GM12878 (cell line): Measurements from ENCODE around the gene CCDC71. TPM values are rescaled to one million over a fixed set of nuclear protein-coding genes. Genes with fewer than 3 reads are reported as not detected.

Experiments used
- ATAC-seq: fragments of 200-7000 bp; cut with Tn5 transposase; 3 replicates; pipeline ENCODE4 v1.9.1; 2020; ENCODE audit warnings: mild to moderate bottlenecking, moderate library complexity
- BruUV-seq: library from RNA; stranded (reverse); fragments of 400-500 nt; replicated peaks from 2 replicates; lab custom pipeline; 2021; lab: Mats Ljungman, UMichigan
- CTCF ChIA-PET: fragments of 300-600 bp; sonication (Branson Sonifier 250); formaldehyde crosslinking; extraction: SDS; loops from one replicate; lab custom pipeline; 2021; ENCODE audit warnings: inconsistent platforms; lab: Yijun Ruan, JAX
- POLR2A ChIA-PET: fragments of 350-600 bp; formaldehyde crosslinking; extraction: SDS; loops from one replicate; lab custom pipeline; 2021; ENCODE audit warnings: inconsistent platforms; lab: Charles Lee
- RAD21 ChIA-PET: fragments of 300-600 bp; sonication (Branson Sonifier 250); formaldehyde crosslinking; loops from one replicate; lab custom pipeline; 2023; ENCODE audit warnings: antibody characterized with exemption; ENCODE audit not compliant: unreplicated experiment; lab: Charles Lee
- SMC1A ChIA-PET: fragments of 300-600 bp; sonication (Branson Sonifier 250); formaldehyde crosslinking; loops from one replicate; lab custom pipeline; 2023; ENCODE audit not compliant: unreplicated experiment, uncharacterized antibody; lab: Charles Lee
- DNase-seq: peaks from one replicate; pipeline ENCODE4 v3.0.0-alpha.2; 2011; ENCODE audit warnings: low read depth, low spot score
- FAIRE-seq: peaks from 3 replicates; lab custom pipeline; 2011; peaks lifted over from hg19 to GRCh38; lab: Jason Lieb, UNC
- H2AFZ ChIP-seq: 2 replicates; pipeline ENCODE4 v1.6.0; 2011; ENCODE audit warnings: low read depth, low read length, control low read depth; ENCODE audit not compliant: control insufficient read depth
- H3K27ac ChIP-seq: 2 replicates; pipeline ENCODE4 v1.5.1; 2011; ENCODE audit warnings: control low read depth; ENCODE audit not compliant: control insufficient read depth, insufficient read depth
- H3K27me3 ChIP-seq, 2 experiments: replicated peaks in 1 of 2; 2 replicates each; pipeline versions ENCODE4 v1.6.0 to v1.6.1; 2011; ENCODE audit warnings: low read length in 1 of 2; ENCODE audit not compliant: control insufficient read depth in 2 of 2, insufficient read depth in 2 of 2
- H3K36me3 ChIP-seq, 2 experiments: 2 replicates each; pipeline ENCODE4 v1.5.1; 2011; ENCODE audit warnings: low read length in 1 of 2; ENCODE audit not compliant: control insufficient read depth in 2 of 2, insufficient read depth in 2 of 2
- H3K4me1 ChIP-seq: 2 replicates; pipeline ENCODE4 v1.6.1; 2011; ENCODE audit warnings: mild to moderate bottlenecking, low read length, moderate library complexity, mixed read lengths; ENCODE audit not compliant: control insufficient read depth, insufficient read depth
- H3K4me2 ChIP-seq: 2 replicates; pipeline ENCODE4 v1.6.0; 2011; ENCODE audit warnings: control low read depth; ENCODE audit not compliant: control insufficient read depth, insufficient read depth
- H3K4me3 ChIP-seq: fragments of 200-600 bp; sonication (generic); 2 replicates; pipeline ENCODE4 v1.5.1; 2016
- H3K79me2 ChIP-seq: 2 replicates; pipeline ENCODE4 v1.6.0; 2011; ENCODE audit warnings: low read length; ENCODE audit not compliant: control insufficient read depth, insufficient read depth
- H3K9ac ChIP-seq: 2 replicates; pipeline ENCODE4 v1.8.0; 2011; ENCODE audit warnings: low read length, control low read depth, mixed read lengths; ENCODE audit not compliant: control insufficient read depth, insufficient read depth
- H3K9me3 ChIP-seq: replicated peaks from 3 replicates; pipeline ENCODE4 v1.5.1; 2011; ENCODE audit warnings: mild to moderate bottlenecking, low read length; ENCODE audit not compliant: control insufficient read depth, insufficient read depth
- H4K20me1 ChIP-seq: 2 replicates; pipeline ENCODE4 v1.6.0; 2011; ENCODE audit not compliant: control insufficient read depth, insufficient read depth
- ASH2L ChIP-seq: fragments of 300-600, 200-600 bp; sonication (generic); IDR thresholded peaks from 2 replicates; pipeline ENCODE4 v1.6.1; 2017; ENCODE audit warnings: low read depth, mild to moderate bottlenecking, borderline replicate concordance
- CBFB ChIP-seq: IDR thresholded peaks from 2 replicates; pipeline ENCODE4 v1.6.1; 2016; ENCODE audit warnings: antibody characterized with exemption, low read depth
- CREB1 ChIP-seq: IDR thresholded peaks from 2 replicates; pipeline ENCODE4 v1.6.1; 2012; ENCODE audit warnings: low read depth, mild to moderate bottlenecking, inconsistent platforms
- EP300 ChIP-seq, 2 experiments: fragments of 150-350 bp in 1 of 2; IDR thresholded peaks; 2 replicates each; pipeline ENCODE4 v1.6.1; 2011 to 2012; ENCODE audit warnings: low read depth in 2 of 2, low read length in 2 of 2, borderline replicate concordance in 1 of 2, improper control_type of control experiment in 1 of 2, inconsistent platforms in 1 of 2; ENCODE audit not compliant: control insufficient read depth in 1 of 2
- FOS ChIP-seq: IDR thresholded peaks from 3 replicates; pipeline ENCODE4 v1.6.1; 2011; ENCODE audit warnings: borderline replicate concordance; ENCODE audit not compliant: insufficient read length; ENCODE audit errors: extremely low read depth
- FOXM1 ChIP-seq: IDR thresholded peaks from 2 replicates; pipeline ENCODE4 v1.6.1; 2012; ENCODE audit warnings: low read depth, mild to moderate bottlenecking, inconsistent platforms, low read length, moderate library complexity
- IKZF2 ChIP-seq, 2 experiments: fragments of 450-650 bp; IDR thresholded peaks; 2 replicates each; pipeline ENCODE4 v1.6.1; 2017; ENCODE audit warnings: mild to moderate bottlenecking in 2 of 2, moderate library complexity in 2 of 2
- JUND ChIP-seq: IDR thresholded peaks from 2 replicates; pipeline ENCODE4 v1.6.1; 2012; ENCODE audit warnings: low read depth, mild to moderate bottlenecking, low read length, improper control_type of control experiment, moderate library complexity
- MYB ChIP-seq: fragments of 150-350 bp; IDR thresholded peaks from 2 replicates; pipeline ENCODE4 v1.6.1; 2014; ENCODE audit warnings: mild to moderate bottlenecking, low read depth, low read length, borderline replicate concordance
- MYC ChIP-seq: IDR thresholded peaks from 2 replicates; pipeline ENCODE4 v1.6.1; 2011; ENCODE audit warnings: mild to moderate bottlenecking, low read length, moderate library complexity, inconsistent platforms; ENCODE audit not compliant: insufficient read depth, insufficient replicate concordance, insufficient read length, severe bottlenecking
- NFXL1 ChIP-seq: fragments of 450-650 bp; IDR thresholded peaks from 2 replicates; pipeline ENCODE4 v1.6.1; 2017; ENCODE audit warnings: antibody characterized with exemption, mild to moderate bottlenecking, borderline replicate concordance
- NFYB ChIP-seq: IDR thresholded peaks from 2 replicates; pipeline ENCODE4 v1.6.1; 2011; ENCODE audit warnings: low read depth, mild to moderate bottlenecking, low read length, improper control_type of control experiment, moderate library complexity; ENCODE audit not compliant: insufficient read depth
- PAX5 ChIP-seq: IDR thresholded peaks from 2 replicates; pipeline ENCODE4 v1.6.1; 2011; ENCODE audit warnings: low read depth, low read length, borderline replicate concordance
- POLR2AphosphoS5 ChIP-seq: IDR thresholded peaks from 2 replicates; pipeline ENCODE4 v1.6.1; 2011; ENCODE audit warnings: mild to moderate bottlenecking, low read length, inconsistent platforms
- RAD51 ChIP-seq: fragments of 450-650 bp; IDR thresholded peaks from 2 replicates; pipeline ENCODE4 v1.6.1; 2016; ENCODE audit warnings: moderate library complexity, mild to moderate bottlenecking, inconsistent platforms
- SMAD5 ChIP-seq: IDR thresholded peaks from 2 replicates; pipeline ENCODE4 v1.6.1; 2016; ENCODE audit warnings: antibody characterized with exemption, low read depth
- SPI1 ChIP-seq: IDR thresholded peaks from 2 replicates; pipeline ENCODE4 v1.6.1; 2011; ENCODE audit warnings: low read depth, mild to moderate bottlenecking, low read length, moderate library complexity, borderline replicate concordance; ENCODE audit not compliant: insufficient read depth
- SUZ12 ChIP-seq: fragments of 200-600 bp; sonication (generic); IDR thresholded peaks from one replicate; pipeline ENCODE4 v1.6.1; 2018; ENCODE audit warnings: antibody characterized with exemption, mild to moderate bottlenecking; ENCODE audit not compliant: unreplicated experiment
- TCF12 ChIP-seq: IDR thresholded peaks from 2 replicates; pipeline ENCODE4 v1.6.1; 2011; ENCODE audit warnings: low read depth, mild to moderate bottlenecking, low read length
- WGBS: methylation state at CpG from one replicate; pipeline ENCODE4 v1.1.6; 2016; ENCODE audit warnings: low lambda C conversion rate; ENCODE audit not compliant: insufficient replicate concordance, insufficient coverage; ENCODE audit errors: missing lambda C conversion rate; 5-methylcytosine and 5-hydroxymethylcytosine counted together
- in situ Hi-C: fragments of 300-500 bp; cut with MboI; formaldehyde crosslinking; loops from 9 replicates; pipeline ENCODE4 v1.14.3; 2018; ENCODE audit warnings: mixed read lengths
- intact Hi-C: fragments of 100-400 bp; cut with micrococcal nuclease; formaldehyde crosslinking; loops from one replicate; pipeline ENCODE4 v1.14.2; 2022; ENCODE audit not compliant: unreplicated experiment
- polyA plus RNA-seq, 11 experiments: library from polyadenylated mRNA; depleted of rRNA in 4 of 11; unstranded in 6 of 11; stranded (reverse) in 5 of 11; fragments of >200 nt; fragmentation: Nextera tagmentation in 4 of 11; fragmentation: Illumina TruSeq in 1 of 11; extraction: Ambion mirVana in 4 of 11; extraction: Trizol in 1 of 11; gene quantifications; 1 replicate in 1 of 11; 2 replicates in 10 of 11; pipeline versions ENCODE4 v1.2.1 to v1.2.3, GENCODE V29; 2011 to 2016; ENCODE audit warnings: inconsistent platforms in 2 of 11, missing spikeins in 2 of 11, low read depth in 1 of 11
- total RNA-seq, 4 experiments: library from RNA; depleted of rRNA in 3 of 4; stranded (reverse); fragments of >200 nt in 3 of 4; fragmentation: Illumina TruSeq in 1 of 4; extraction: Trizol in 1 of 4; gene quantifications; 2 replicates each; pipeline versions ENCODE4 v1.2.1 to v1.2.3, GENCODE V29; 2013 to 2021
- TF ChIP-seq, protein P1 (sequence below): fragments of 450-650 bp; IDR thresholded peaks from 2 replicates; pipeline ENCODE4 v1.6.1; 2016; ENCODE audit warnings: mild to moderate bottlenecking

The CCDC71 gene
- total and polyA plus RNA-seq, 10 of the 15 experiments (the other 5 are each of a cell fraction or from before 2014, with no cell fraction given) = 0.20 to 38.0 (median 16.1) TPM

DNA sequence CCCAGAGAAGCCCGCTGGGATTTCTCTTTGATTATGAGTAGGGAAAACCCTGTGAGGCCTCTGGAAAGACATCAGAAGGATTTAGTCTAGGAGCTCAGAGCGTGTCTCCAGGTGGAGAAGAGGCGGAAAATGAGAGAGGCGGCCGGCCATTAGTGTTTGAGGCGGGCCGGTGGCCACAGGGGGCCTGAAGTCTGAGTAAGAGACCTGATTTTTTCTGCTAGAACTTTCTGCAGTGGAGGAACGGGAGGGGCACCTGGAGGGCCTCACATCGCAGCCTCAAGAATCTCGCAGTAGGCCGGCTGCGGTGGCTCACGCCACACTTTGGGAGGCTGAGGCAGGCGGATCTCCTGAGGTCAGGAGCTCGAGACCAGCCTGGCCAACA lies 33.8 kb upstream of the CCDC71 start (continued):
- no peak for TF ChIP-seq MYB
- no peak for TF ChIP-seq RAD51

DNA sequence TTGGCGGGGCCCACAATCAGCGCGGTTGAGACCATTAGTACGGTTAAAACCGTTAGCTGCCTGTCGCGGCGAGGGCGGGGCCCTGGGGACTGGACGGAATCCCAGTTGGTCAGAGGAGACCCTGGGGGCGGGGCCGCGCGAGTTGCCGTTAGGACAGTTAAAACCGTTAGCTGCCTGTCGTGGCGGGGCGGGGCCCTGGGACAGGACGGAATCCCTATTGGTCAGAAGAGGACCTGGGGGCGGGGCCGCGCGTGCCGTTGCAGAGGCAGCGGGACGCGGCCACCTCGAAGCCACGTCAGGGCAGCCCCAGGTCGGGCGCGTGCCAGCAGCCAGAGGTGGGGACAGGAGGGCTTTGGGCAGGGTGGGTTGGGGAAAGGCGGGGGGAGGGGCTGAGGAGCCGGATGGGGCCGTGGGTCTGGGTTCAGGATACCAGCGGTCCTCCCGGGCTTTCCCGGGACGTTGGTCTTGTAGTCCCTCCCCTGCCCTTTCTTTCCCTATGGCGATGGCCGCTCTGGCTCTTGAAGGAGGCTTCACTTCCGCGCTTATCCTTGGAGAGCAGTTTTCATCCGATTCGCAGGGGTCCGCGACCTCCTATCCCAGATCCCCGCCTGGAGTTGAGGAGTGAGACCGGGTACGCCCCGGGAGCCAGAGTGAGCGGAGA lies 33.2 kb upstream of the CCDC71 start:
- no peak overlapping the region for H3K9ac ChIP-seq
- RAD21 ChIA-PET = no interaction called here
- CTCF ChIA-PET = no interaction called here
- H3K27ac ChIP-seq = no peak overlapping the region
- ATAC-seq (no peak), DNase-seq (no peak), FAIRE-seq (no peak)
- H3K36me3 ChIP-seq = no peaks in the 10 kb centered on the region
- TF ChIP-seq SMAD5 = no peak
- TF ChIP-seq NFXL1 = no peak
- no peak for TF ChIP-seq FOS
- TF ChIP-seq FOXM1 = no peak
- no peak for TF ChIP-seq SUZ12
- no peak for TF ChIP-seq JUND
- TF ChIP-seq PAX5 = no peak
- TF ChIP-seq EP300 (IDR thresholded peaks at IDR 0.05; ENCODE audit: borderline replicate concordance in 1 of 2, control insufficient read depth in 1 of 2, low read depth in 2 of 2, low read length in 2 of 2) = no peak
- no peak for TF ChIP-seq ASH2L
- TF ChIP-seq, protein P1, sequence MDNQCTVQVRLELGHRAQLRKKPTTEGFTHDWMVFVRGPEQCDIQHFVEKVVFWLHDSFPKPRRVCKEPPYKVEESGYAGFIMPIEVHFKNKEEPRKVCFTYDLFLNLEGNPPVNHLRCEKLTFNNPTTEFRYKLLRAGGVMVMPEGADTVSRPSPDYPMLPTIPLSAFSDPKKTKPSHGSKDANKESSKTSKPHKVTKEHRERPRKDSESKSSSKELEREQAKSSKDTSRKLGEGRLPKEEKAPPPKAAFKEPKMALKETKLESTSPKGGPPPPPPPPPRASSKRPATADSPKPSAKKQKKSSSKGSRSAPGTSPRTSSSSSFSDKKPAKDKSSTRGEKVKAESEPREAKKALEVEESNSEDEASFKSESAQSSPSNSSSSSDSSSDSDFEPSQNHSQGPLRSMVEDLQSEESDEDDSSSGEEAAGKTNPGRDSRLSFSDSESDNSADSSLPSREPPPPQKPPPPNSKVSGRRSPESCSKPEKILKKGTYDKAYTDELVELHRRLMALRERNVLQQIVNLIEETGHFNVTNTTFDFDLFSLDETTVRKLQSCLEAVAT = no peak
- TF ChIP-seq IKZF2 (IDR thresholded peaks at IDR 0.05) = no peak
- TF ChIP-seq CBFB = no peak
- no peak for TF ChIP-seq MYB
- no peak for TF ChIP-seq POLR2AphosphoS5
- no peak for TF ChIP-seq CREB1
- no peak for TF ChIP-seq TCF12
- no peak for TF ChIP-seq SPI1
- no peak for TF ChIP-seq MYC
- no peak for TF ChIP-seq NFYB
- SMC1A ChIA-PET = no interaction called here
- WGBS = 86% methylated on average over 42 of the region's 53 CpGs
- no TSS peak for BruUV-seq
- no peak overlapping the region for H3K4me3 ChIP-seq
- in situ Hi-C loops = no loop called here
- no peak overlapping the region for H3K4me2 ChIP-seq
- POLR2A ChIA-PET = no interaction called here
- H3K9me3 ChIP-seq = no peaks in the 10 kb centered on the region
- intact Hi-C loops = no loop called here
- no peaks in the 10 kb centered on the region for H3K27me3 ChIP-seq
- H3K79me2 ChIP-seq = no peaks in the 10 kb centered on the region
- H4K20me1 ChIP-seq = no peaks in the 10 kb centered on the region
- H3K4me1 ChIP-seq = no peaks in the 10 kb centered on the region
- H2AFZ ChIP-seq = no peak overlapping the region
